ENCODE measurements around the gene SLC6A17.

Gene SLC6A17

GRCh38 chr1:110243146-110243545, 92.9 kb downstream of the SLC6A17 start:
- DNase-seq: no peak

- DNase-seq: peak; percentile 39
Observed at GRCh38 chr1:110243574-110243973, 93.3 kb downstream of the SLC6A17 start.

- DNase-seq: no peak
Observed at GRCh38 chr1:110245876-110246620, 95.8 kb downstream of the SLC6A17 start.

- no peak for DNase-seq
Observed at GRCh38 chr1:110248746-110249145, 98.5 kb downstream of the SLC6A17 start.

- DNase-seq: no peak
Observed at GRCh38 chr1:110249256-110249655, 99.0 kb downstream of the SLC6A17 start.

GRCh38 chr1:110250008-110250407, 99.7 kb downstream of the SLC6A17 start:
- no peak for DNase-seq

- no peak for DNase-seq
Observed at GRCh38 chr1:110250749-110251148, 100.5 kb downstream of the SLC6A17 start.

Measured in suppressor macrophage treated with lipopolysaccharide for 4 hours (primary cell).